HL-60/S4 treated with retinoic acid at 250 ng/mL for 4 days and 3 days (cell line): ENCODE measurements around the gene GOLIM4.
"Not testable (repeated sequence)": the region's sequence is repeated elsewhere in the genome, so short reads cannot be mapped to it uniquely, and the experiment has no call there.

Source experiments
- in situ Hi-C: fragments of 300-500 bp; cut with MboI; formaldehyde crosslinking; loops from 2 replicates; pipeline ENCODE4 v1.7.0; 2022; ENCODE audit warnings: low sequenced_read_pairs

Gene GOLIM4

DNA sequence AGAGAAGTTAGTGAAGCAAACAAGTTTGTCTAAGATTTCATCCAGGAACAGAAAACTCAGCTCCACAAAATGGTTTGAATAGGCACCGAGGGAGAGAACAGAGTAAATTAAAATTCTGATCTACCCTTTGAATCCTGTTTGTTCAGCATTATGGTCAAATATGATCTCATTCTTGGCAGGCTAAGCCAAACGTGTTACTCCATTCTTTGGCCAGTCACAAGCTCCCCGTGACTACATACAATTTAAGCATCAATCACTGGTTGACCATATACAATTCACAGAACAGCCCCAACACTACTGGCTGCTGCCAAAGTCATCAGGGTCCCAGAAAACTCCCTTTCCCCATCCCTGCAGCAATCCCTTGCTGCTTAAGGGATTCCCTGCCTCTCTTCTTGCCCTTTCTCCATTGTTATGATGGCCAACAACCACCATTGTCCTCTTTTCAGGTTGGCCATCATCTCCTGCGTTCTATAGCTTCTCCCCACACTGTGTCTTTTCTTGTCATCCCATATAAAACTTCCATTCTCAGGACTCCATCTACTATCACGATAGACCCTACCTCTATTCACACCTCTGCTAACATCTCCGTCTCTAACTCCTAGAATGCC lies 46.3 kb downstream of the GOLIM4 start:
- in situ Hi-C loops: loop anchor here (10.0 kb wide), 1 partner anchor 105 kb away; no protein-coding TSS in a partner anchor

DNA sequence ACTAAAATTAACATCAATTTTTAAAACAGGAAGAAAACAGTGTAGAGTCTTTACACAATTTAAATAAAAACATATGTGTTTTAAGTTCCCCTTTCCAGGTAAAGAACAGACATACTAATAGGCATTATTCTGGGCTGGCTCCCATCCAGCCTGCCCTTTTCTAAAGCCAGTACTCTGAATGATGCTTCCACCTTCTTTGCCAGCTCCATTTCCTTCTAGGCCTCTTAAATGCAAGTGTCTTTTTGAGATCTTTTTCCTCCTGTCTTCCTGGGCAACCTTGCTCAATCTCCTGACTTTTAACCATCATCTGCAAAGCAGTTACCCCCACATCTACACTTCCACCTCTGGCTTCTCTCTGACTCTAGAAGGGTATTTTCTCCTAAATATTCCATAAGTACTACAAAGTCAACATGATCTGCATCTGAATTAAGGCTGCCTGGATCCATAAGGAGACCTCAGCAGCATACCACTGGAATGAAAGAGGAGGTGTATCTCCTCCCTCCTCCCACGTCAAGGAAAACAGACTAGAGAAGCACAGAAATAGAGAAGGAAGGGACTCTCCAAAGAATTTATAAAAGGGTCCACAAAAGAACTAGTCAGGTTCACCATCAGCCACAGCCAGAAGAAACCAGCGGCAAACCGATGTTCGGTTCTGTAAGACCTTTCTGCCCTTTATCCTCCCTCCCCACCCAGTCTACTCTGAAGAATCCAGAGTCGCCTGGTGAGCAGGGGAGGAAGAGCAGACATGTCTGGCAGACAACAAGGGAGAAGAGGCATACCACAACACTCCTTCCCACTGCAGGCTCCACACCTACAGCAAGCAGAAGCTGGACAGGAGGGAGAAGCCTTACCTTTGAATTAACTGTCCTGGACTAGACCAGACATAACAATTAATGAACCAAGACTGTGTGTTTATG lies 47.1 kb downstream of the GOLIM4 start:
- in situ Hi-C loops: loop anchor here (10.0 kb wide), 1 partner anchor 106 kb away; no protein-coding TSS in a partner anchor

DNA sequence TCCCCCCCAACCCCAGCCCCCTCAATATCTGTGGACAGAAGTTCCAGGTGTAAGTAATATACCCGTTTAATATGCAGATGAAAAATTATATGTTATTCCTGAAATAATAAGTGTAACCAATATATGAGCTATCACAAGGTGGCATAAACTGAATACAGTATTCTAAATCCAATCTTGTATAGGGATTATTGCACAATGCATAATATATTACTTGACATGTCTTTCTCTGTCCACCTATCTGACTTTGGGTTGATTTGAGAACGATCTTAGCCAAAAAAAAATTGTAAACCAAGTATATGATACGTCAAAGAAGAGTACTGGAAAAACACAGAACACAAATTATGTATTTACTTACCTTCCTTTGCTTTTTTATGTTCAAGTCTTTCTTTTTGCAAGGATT lies 47.8 kb downstream of the GOLIM4 start:
- in situ Hi-C loops: loop anchor here (10.0 kb wide), 1 partner anchor 107 kb away; no protein-coding TSS in a partner anchor

GRCh38 chr3:168047190-168047795 lies 48.4 kb downstream of the GOLIM4 start:
- in situ Hi-C loops: loop anchor here (10.0 kb wide), 1 partner anchor 108 kb away; no protein-coding TSS in a partner anchor

DNA sequence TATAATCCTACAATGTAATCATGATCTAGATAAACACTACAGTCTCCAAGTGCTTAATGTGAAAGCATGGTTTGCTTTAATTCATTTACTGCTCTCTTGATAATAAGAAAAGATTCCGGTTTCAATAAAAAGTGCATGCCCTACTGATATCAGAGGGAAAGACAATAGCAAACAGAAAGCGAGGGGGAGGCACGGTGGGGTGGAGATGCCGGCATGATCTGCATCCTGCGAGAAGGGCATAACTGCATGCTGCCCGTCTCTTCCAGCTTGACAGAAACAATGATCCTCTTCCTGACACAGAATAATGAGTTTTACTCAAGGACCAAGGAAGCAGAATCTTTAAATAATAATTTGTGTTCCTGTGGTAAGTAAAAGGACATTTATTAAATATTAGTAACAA lies 51.7 kb downstream of the GOLIM4 start:
- in situ Hi-C loops: loop anchor here (10.0 kb wide), 1 partner anchor 111 kb away; no protein-coding TSS in a partner anchor

- in situ Hi-C loops: loop anchor here (10.0 kb wide), 1 partner anchor 114 kb away; no protein-coding TSS in a partner anchor
Measured at GRCh38 chr3:168040607-168041208, 55.0 kb downstream of the GOLIM4 start.

GRCh38 chr3:168037020-168037419 lies 58.7 kb downstream of the GOLIM4 start:
- in situ Hi-C loops: no loop called here

GRCh38 chr3:168036619-168037018 lies 59.1 kb downstream of the GOLIM4 start:
- in situ Hi-C loops: no loop called here

DNA sequence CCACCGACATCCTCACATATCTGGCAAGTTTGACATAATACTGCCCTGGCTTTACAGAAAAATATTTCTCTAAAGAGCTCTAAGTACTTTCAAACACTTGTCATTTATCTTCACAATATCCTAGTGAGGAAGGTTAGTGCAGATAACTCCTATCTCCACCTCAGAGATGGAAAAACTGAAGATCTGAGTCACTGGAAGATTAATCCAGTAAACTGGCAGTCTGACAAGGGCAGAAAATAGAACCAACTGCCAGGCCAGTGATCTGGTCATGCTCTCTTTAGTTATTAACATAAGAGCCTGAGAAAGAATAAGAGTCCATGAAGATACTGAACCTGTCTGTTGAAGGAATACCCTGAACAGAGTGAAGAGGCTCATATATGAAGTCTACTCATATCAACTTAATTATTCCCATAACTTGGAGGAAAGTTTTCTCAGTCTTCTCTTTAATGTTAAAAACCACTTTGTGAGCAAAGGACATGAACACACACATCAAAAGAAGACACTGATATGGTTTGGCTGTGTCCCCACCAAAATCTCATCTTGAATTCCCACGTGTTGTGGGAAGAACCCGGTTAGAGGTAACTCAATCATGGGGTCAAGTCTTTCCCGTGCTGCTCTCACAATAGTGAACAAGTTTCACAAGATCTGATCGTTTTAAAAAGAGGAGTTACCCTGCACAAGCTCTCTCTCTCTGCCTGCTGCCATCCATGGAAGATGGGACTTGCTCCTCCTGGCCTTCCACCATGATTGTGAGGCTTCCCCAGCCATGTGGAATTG lies 61.4 kb downstream of the GOLIM4 start:
- in situ Hi-C loops: no loop called here

DNA sequence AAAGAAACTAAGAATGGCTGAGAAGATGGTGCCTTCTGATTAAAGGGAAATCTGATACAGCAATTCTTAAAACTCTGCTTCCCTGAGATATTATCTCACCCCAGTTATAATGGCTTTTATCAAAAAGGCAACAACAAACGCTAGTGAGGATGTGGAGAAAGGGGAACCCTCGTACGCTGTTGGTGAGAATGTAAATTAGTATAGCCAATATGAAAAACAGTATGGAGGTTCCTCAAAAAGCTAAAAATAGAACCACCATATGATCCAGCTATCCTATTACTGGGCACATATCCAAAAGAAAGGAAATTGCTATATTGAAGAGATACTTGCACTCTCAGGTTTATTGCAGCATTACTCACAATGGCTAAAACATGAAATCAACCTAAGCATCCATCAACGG lies 65.1 kb downstream of the GOLIM4 start:
- in situ Hi-C loops: no loop called here

- in situ Hi-C loops: no loop called here
Measured at GRCh38 chr3:168029705-168030104, 66.0 kb downstream of the GOLIM4 start.

DNA sequence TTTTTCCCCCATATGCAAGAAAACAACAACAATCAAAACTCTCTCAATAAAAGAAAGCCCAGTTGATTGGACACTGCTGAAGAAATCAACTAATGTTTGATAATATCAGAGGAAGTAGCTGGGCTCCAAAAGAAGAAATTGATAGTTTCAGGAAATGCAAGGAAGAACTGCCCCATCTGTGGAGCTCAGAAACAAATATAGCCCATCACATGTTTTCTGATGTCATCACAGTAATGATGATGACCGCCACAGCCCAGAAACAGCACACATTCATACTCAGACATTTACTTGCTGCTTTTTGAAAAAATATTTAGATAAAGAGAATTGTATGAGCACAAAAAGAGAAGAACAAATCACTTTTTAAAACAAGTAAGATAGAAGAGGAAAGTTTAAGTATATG lies 67.6 kb downstream of the GOLIM4 start:
- in situ Hi-C loops: no loop called here

DNA sequence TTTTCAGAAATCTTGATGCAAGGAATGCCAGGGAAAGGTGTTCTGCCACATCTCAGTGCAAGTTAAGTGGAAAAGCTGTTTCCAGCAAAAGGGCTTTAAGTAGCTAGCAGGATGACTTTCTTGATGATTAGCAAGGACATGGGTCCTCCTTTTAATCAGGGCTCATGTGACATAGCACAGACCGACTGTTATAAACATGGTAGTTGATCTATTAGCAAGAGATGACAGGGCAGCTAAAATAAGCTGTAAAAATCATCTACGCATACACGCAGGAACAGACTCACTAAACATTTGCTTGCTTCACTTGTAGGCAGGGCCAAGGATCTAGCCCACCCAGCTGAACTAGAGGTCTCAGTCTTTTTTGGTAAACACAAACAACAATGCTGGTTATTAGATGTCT lies 69.0 kb downstream of the GOLIM4 start:
- in situ Hi-C loops: no loop called here

DNA sequence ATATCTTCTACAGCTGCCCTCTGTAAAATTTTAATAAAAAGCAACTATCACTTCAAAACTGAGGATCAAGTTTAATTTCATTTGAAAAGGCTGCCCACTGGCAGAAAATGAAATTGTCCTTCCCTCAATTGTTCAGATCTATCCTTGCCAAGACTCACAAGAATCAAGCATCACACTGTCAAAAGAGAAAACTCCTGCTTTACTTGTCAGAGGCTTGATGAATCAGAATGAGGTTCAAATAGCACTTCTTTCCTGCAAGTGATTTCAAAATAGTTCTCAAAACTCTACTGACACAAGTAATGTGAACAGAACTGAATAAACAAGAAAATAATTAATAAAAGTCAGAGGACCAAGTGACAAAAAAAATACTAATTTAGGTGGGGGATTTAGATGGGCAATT lies 70.6 kb downstream of the GOLIM4 start:
- in situ Hi-C loops: no loop called here

DNA sequence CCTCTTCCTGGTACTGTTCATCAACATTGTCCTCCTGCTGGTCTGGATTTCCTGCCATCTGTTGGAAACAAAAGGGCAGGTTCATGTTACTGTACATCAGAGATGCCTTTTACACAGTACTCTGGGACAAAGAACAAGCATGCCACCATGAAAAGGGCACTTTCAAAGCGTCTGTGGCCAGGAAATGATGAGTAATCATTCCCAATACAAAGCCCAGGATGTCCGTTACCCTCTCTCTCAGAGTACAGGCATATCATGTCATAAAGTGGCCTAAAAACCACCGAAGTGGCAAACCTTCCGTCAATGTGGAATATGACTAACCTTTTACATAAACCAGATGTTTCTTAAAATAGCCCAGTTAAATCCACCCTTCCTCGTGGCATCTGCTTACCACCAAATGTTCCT lies 71.2 kb downstream of the GOLIM4 start:
- in situ Hi-C loops: no loop called here

DNA sequence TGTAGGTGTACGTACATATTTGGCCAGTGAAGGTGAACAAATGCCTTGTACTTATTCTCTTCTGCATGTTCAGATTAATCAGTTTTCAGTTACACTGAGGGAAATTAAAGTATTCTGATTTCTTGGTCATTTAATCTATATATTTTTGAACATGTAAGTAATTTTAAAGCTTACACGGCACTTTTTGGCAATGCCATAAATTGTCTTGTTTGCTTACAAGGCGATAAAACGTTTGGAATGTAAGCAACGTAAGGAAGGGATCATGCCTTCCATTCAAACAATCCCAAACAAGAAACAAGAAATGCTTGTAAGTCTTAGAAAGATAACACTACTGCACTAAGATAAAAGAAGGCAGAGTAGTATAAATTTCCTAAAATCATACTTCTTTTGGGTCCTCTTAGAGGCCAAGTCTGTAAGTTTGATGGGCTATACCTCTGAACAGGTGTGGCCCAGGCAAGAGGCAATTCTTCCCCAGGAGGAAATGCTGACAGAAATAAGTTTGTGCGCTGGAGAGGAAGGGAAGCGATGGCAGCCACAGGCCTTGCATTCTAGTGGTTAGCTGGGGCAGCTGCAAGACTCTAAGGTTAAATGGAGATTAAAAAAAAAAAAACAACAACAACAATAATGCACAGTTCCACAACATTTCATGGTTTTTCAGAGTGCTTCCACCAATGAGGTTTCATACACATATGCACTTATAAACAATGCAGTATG lies 73.8 kb downstream of the GOLIM4 start:
- in situ Hi-C loops: no loop called here

GRCh38 chr3:168011280-168011679 lies 84.4 kb downstream of the GOLIM4 start:
- in situ Hi-C loops: not testable (repeated sequence)

GRCh38 chr3:168006584-168006983 lies 89.1 kb downstream of the GOLIM4 start:
- in situ Hi-C loops: no loop called here

- in situ Hi-C loops: no loop called here
Measured at GRCh38 chr3:168003911-168004310, 91.8 kb downstream of the GOLIM4 start.
